ENCODE results near the gene ECE2. TPM values are rescaled to one million over a fixed set of nuclear protein-coding genes. Genes with fewer than 3 reads are reported as not detected.

The ECE2 gene
- total RNA-seq, 2 donors from 2014 or later: not detected

GRCh38 chr3:184295771-184296170, 19.9 kb downstream of the ECE2 start:
- 78 to 81% methylated on average over 2 to 3 of the region's 3 CpGs for WGBS, 2 experiments (ENCODE audit: insufficient coverage in 1 of 2, insufficient read length in 1 of 2)
- no peak overlapping the region for H3K4me3 Mint-ChIP-seq

GRCh38 chr3:184296616-184297015, 20.8 kb downstream of the ECE2 start:
- Histone ChIP-seq H3K9me3 (ENCODE audit: control insufficient read depth, low read length) (no peaks in the 10 kb centered on the region), H3K4me1 (ENCODE audit: control insufficient read depth, insufficient read depth, low read length) (no peaks in the 10 kb centered on the region), H3K9ac (ENCODE audit: extremely low read depth, low read length, poor library complexity, severe bottlenecking) (no peak overlapping the region), H3K36me3 (ENCODE audit: control insufficient read depth, insufficient read depth, low read length) (peaks cover 16% of the 10 kb centered on the region), H3K27me3 (ENCODE audit: control insufficient read depth, insufficient read depth, low read length, poor library complexity, severe bottlenecking) (peaks cover 7% of the 10 kb centered on the region), H3K4me3 (ENCODE audit: low read length) (no peak overlapping the region), H3K27ac (ENCODE audit: low read depth, low read length) (no peak overlapping the region)
- H3K4me3 Mint-ChIP-seq: no peak overlapping the region
- peaks cover 20% of the 10 kb centered on the region for H3K36me3 Mint-ChIP-seq (ENCODE audit: low read depth)
- H3K27ac Mint-ChIP-seq: no peak overlapping the region
- H3K4me1 Mint-ChIP-seq: peaks cover 12% of the 10 kb centered on the region
- peaks cover 7% of the 10 kb centered on the region for H3K27me3 Mint-ChIP-seq (ENCODE audit: insufficient read depth)
- WGBS, 2 experiments (ENCODE audit: insufficient coverage in 1 of 2, insufficient read length in 1 of 2): 94 to 95% methylated on average over 5 to 6 of the region's 7 CpGs
- TF ChIP-seq, protein P1, sequence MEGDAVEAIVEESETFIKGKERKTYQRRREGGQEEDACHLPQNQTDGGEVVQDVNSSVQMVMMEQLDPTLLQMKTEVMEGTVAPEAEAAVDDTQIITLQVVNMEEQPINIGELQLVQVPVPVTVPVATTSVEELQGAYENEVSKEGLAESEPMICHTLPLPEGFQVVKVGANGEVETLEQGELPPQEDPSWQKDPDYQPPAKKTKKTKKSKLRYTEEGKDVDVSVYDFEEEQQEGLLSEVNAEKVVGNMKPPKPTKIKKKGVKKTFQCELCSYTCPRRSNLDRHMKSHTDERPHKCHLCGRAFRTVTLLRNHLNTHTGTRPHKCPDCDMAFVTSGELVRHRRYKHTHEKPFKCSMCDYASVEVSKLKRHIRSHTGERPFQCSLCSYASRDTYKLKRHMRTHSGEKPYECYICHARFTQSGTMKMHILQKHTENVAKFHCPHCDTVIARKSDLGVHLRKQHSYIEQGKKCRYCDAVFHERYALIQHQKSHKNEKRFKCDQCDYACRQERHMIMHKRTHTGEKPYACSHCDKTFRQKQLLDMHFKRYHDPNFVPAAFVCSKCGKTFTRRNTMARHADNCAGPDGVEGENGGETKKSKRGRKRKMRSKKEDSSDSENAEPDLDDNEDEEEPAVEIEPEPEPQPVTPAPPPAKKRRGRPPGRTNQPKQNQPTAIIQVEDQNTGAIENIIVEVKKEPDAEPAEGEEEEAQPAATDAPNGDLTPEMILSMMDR (conservative IDR thresholded peaks at IDR 0.05): no peak
- H3K9me3 Mint-ChIP-seq: no peaks in the 10 kb centered on the region
- DNase-seq: no peak

More at GRCh38 chr3:184295771-184296170, 19.9 kb downstream of the ECE2 start:
- no peaks in the 10 kb centered on the region for H3K9me3 Mint-ChIP-seq
- TF ChIP-seq, protein P1 (conservative IDR thresholded peaks at IDR 0.05): no peak
- Histone ChIP-seq H3K4me1 (ENCODE audit: control insufficient read depth, insufficient read depth, low read length) (no peaks in the 10 kb centered on the region), H3K27ac (ENCODE audit: low read depth, low read length) (no peak overlapping the region), H3K9ac (ENCODE audit: extremely low read depth, low read length, poor library complexity, severe bottlenecking) (no peak overlapping the region), H3K36me3 (ENCODE audit: control insufficient read depth, insufficient read depth, low read length) (peaks cover 8% of the 10 kb centered on the region), H3K27me3 (ENCODE audit: control insufficient read depth, insufficient read depth, low read length, poor library complexity, severe bottlenecking) (peaks cover 7% of the 10 kb centered on the region), H3K4me3 (ENCODE audit: low read length) (no peak overlapping the region), H3K9me3 (ENCODE audit: control insufficient read depth, low read length) (no peaks in the 10 kb centered on the region)
- H3K36me3 Mint-ChIP-seq (ENCODE audit: low read depth): peaks cover 14% of the 10 kb centered on the region
- H3K27ac Mint-ChIP-seq: no peak overlapping the region
- H3K4me1 Mint-ChIP-seq: peaks cover 12% of the 10 kb centered on the region
- DNase-seq: no peak
- H3K27me3 Mint-ChIP-seq (ENCODE audit: insufficient read depth): peaks cover 7% of the 10 kb centered on the region

GRCh38 chr3:184298759-184299487, 23.1 kb downstream of the ECE2 start, which contains the start of gene PSMD2:
PSMD2 (plus strand) TSS chr3:184299241; CDS start chr3:184299267, 26 bp downstream.
- H3K4me3 Mint-ChIP-seq: peak within 1 kb of the TSS; percentile 98
- no peaks in the 10 kb centered on the region for H3K4me1 ChIP-seq (ENCODE audit: control insufficient read depth, insufficient read depth, low read length)
- WGBS, 2 experiments (ENCODE audit: insufficient coverage in 1 of 2, insufficient read length in 1 of 2): 1% methylated on average over 31 to 78 of the region's 78 CpGs
- peak within 1 kb of the TSS; percentile 88 for H3K27ac Mint-ChIP-seq
- TF ChIP-seq, protein P1 (conservative IDR thresholded peaks at IDR 0.05): no peak
- peaks cover 12% of the 10 kb centered on the region for H3K4me1 Mint-ChIP-seq
- H3K9me3 ChIP-seq (ENCODE audit: control insufficient read depth, low read length): no peaks in the 10 kb centered on the region
- peaks cover 5% of the 10 kb centered on the region for H3K27me3 Mint-ChIP-seq (ENCODE audit: insufficient read depth)
- H3K27ac ChIP-seq (ENCODE audit: low read depth, low read length): peak within 1 kb of the TSS; percentile 34
- peak within 1 kb of the TSS; percentile 96 for H3K4me3 ChIP-seq (ENCODE audit: low read length)
- peak within 1 kb of the TSS; percentile 85 for H3K9ac ChIP-seq (ENCODE audit: extremely low read depth, low read length, poor library complexity, severe bottlenecking)
- peaks cover 7% of the 10 kb centered on the region for H3K27me3 ChIP-seq (ENCODE audit: control insufficient read depth, insufficient read depth, low read length, poor library complexity, severe bottlenecking)
- peaks cover 40% of the 10 kb centered on the region for H3K36me3 ChIP-seq (ENCODE audit: control insufficient read depth, insufficient read depth, low read length)
- H3K9me3 Mint-ChIP-seq: no peaks in the 10 kb centered on the region
- DNase-seq: peak; percentile 99
- peaks cover 43% of the 10 kb centered on the region for H3K36me3 Mint-ChIP-seq (ENCODE audit: low read depth)

All from endodermal cell (in vitro differentiated cells).